SK-N-SH (cell line): ENCODE results near the gene TEKTIP1. TPM values are rescaled to one million over a fixed set of nuclear protein-coding genes. Genes with fewer than 3 reads are reported as not detected.

Experiments used
- CTCF ChIA-PET: fragments of 300-600, 350-600 bp; formaldehyde crosslinking; extraction: SDS; loops from one replicate; lab custom pipeline; 2021; lab: Yijun Ruan, JAX
- POLR2A ChIA-PET: fragments of 350-600 bp; sonication (Branson Sonifier 250); formaldehyde crosslinking; extraction: SDS; loops from one replicate; lab custom pipeline; 2020; ENCODE audit warnings: antibody characterized with exemption, inconsistent platforms; lab: Yijun Ruan, JAX
- DNase-seq: peaks from one replicate; pipeline ENCODE4 v3.0.0; 2012
- H2AFZ ChIP-seq: fragments of 200-600 bp; sonication (generic); 2 replicates; pipeline ENCODE4 v1.8.1; 2016; ENCODE audit warnings: antibody characterized with exemption, mild to moderate bottlenecking, low read depth
- H3F3A ChIP-seq: fragments of 200-600 bp; sonication (generic); replicated peaks from 2 replicates; pipeline ENCODE3; 2016; ENCODE audit warnings: antibody characterized with exemption, mild to moderate bottlenecking; ENCODE audit not compliant: insufficient read depth
- H3K27ac ChIP-seq, 2 experiments: fragments of 200-500 bp in 1 of 2; fragments of 200-600 bp in 1 of 2; sonication (Bioruptor generic) in 1 of 2; sonication (generic), shearing (Covaris generic) in 1 of 2; 2 replicates each; pipeline versions ENCODE4 v1.5.1 to v1.6.1; 2014 to 2016; ENCODE audit warnings: low read depth in 2 of 2, inconsistent platforms in 1 of 2, low read length in 1 of 2, mild to moderate bottlenecking in 1 of 2, mixed read lengths in 1 of 2
- H3K27me3 ChIP-seq: fragments of 200-600 bp; sonication (generic), shearing (Covaris generic); 2 replicates; pipeline ENCODE4 v1.6.1; 2016; ENCODE audit warnings: mixed run types; ENCODE audit not compliant: insufficient read depth
- H3K36me3 ChIP-seq, 2 experiments: fragments of 200-500 bp in 1 of 2; fragments of 200-600 bp in 1 of 2; sonication (Bioruptor generic) in 1 of 2; sonication (generic) in 1 of 2; replicated peaks in 1 of 2; 2 replicates each; pipeline versions ENCODE3 to v1.5.1; 2014 to 2016; ENCODE audit warnings: low read length in 1 of 2, mild to moderate bottlenecking in 1 of 2; ENCODE audit not compliant: insufficient read depth in 2 of 2, control insufficient read depth in 1 of 2
- H3K4me1 ChIP-seq, 2 experiments: fragments of 200-500 bp in 1 of 2; fragments of 200-600 bp in 1 of 2; sonication (Bioruptor generic) in 1 of 2; sonication (generic), shearing (Covaris generic) in 1 of 2; 2 replicates each; pipeline versions ENCODE4 v1.5.1 to v1.6.1; 2014 to 2016; ENCODE audit warnings: low read depth in 1 of 2, low read length in 1 of 2, mixed run types in 1 of 2; ENCODE audit not compliant: insufficient read depth in 2 of 2, control insufficient read depth in 1 of 2
- H3K4me2 ChIP-seq: fragments of 200-600 bp; sonication (generic), shearing (Covaris generic); 2 replicates; pipeline ENCODE4 v1.6.1; 2017; ENCODE audit warnings: mixed run types
- H3K4me3 ChIP-seq, 2 experiments: fragments of 200-500 bp in 1 of 2; fragments of 200-600 bp in 1 of 2; sonication (Bioruptor generic) in 1 of 2; sonication (generic), shearing (Covaris generic) in 1 of 2; 2 replicates each; pipeline versions ENCODE4 v1.5.1 to v1.8.1; 2014 to 2016; ENCODE audit warnings: low read depth in 2 of 2, inconsistent platforms in 1 of 2, low read length in 1 of 2, mild to moderate bottlenecking in 1 of 2, mixed read lengths in 1 of 2, moderate library complexity in 1 of 2
- H3K79me2 ChIP-seq: fragments of 200-600 bp; sonication (generic); 2 replicates; pipeline ENCODE4 v1.8.1; 2017; ENCODE audit warnings: mild to moderate bottlenecking; ENCODE audit not compliant: insufficient read depth
- H3K9ac ChIP-seq: fragments of 200-600 bp; sonication (generic); 2 replicates; pipeline ENCODE4 v1.6.1; 2017; ENCODE audit warnings: mixed run types
- H3K9me2 ChIP-seq: fragments of 200-600 bp; sonication (generic); 2 replicates; pipeline ENCODE4 v1.6.1; 2017; ENCODE audit warnings: mixed run types
- H3K9me3 ChIP-seq: fragments of 200-600 bp; sonication (generic); 2 replicates; pipeline ENCODE4 v1.6.1; 2017; ENCODE audit warnings: mixed run types, mild to moderate bottlenecking, moderate library complexity
- H4K20me1 ChIP-seq: fragments of 200-600 bp; sonication (generic); 2 replicates; pipeline ENCODE4 v1.6.1; 2017; ENCODE audit warnings: mild to moderate bottlenecking, mixed run types; ENCODE audit not compliant: insufficient read depth
- ELF1 ChIP-seq: IDR thresholded peaks from 2 replicates; pipeline ENCODE4 v1.4.0; 2012
- EZH2phosphoT487 ChIP-seq: fragments of 200-600 bp; sonication (generic); IDR thresholded peaks from 2 replicates; pipeline ENCODE4 v1.6.1; 2017; ENCODE audit warnings: low read depth, mixed run types, mild to moderate bottlenecking, antibody characterized with exemption, moderate library complexity, borderline replicate concordance
- FOXJ3 ChIP-seq: sonication (generic); formaldehyde crosslinking; IDR thresholded peaks from 2 replicates; pipeline ENCODE4 v1.5.1; 2020; ENCODE audit warnings: mild to moderate bottlenecking, missing genetic modification reagents
- FOXM1 ChIP-seq: IDR thresholded peaks from 2 replicates; pipeline ENCODE4 v1.4.0; 2012; ENCODE audit warnings: low read depth, mild to moderate bottlenecking
- GABPA ChIP-seq: IDR thresholded peaks from 2 replicates; pipeline ENCODE4 v1.4.0; 2012; ENCODE audit warnings: low read depth, mild to moderate bottlenecking
- GATA2 ChIP-seq: sonication (generic); formaldehyde crosslinking; IDR thresholded peaks from 2 replicates; pipeline ENCODE4 v1.5.0; 2020; ENCODE audit warnings: mild to moderate bottlenecking, missing genetic modification reagents
- MXI1 ChIP-seq: IDR thresholded peaks from 2 replicates; pipeline ENCODE4 v1.6.1; 2012; ENCODE audit warnings: mild to moderate bottlenecking, low read depth, low read length, improper control_type of control experiment
- NFIC ChIP-seq: IDR thresholded peaks from 2 replicates; pipeline ENCODE4 v1.4.0; 2012; ENCODE audit warnings: borderline replicate concordance
- POLR2AphosphoS5 ChIP-seq: IDR thresholded peaks from 2 replicates; pipeline ENCODE4 v1.6.1; 2012; ENCODE audit warnings: low read depth, low read length
- RFX5 ChIP-seq: IDR thresholded peaks from 2 replicates; pipeline ENCODE4 v1.6.1; 2012; ENCODE audit warnings: mild to moderate bottlenecking, improper control_type of control experiment, low read length
- SMC3 ChIP-seq: IDR thresholded peaks from 2 replicates; pipeline ENCODE4 v1.6.1; 2012; ENCODE audit warnings: low read depth, low read length, improper control_type of control experiment
- TAF1 ChIP-seq: IDR thresholded peaks from 2 replicates; pipeline ENCODE4 v1.6.1; 2012; ENCODE audit warnings: low read depth, mild to moderate bottlenecking, low read length, moderate library complexity, borderline replicate concordance
- WGBS: methylation state at CpG from one replicate; pipeline ENCODE4 v1.1.6; 2017; ENCODE audit warnings: low lambda C conversion rate; 5-methylcytosine and 5-hydroxymethylcytosine counted together
- polyA plus RNA-seq, 3 experiments: library from polyadenylated mRNA; depleted of rRNA; stranded (reverse); fragments of >200 nt; gene quantifications; 2 replicates each; pipeline ENCODE4 v1.2.3, GENCODE V29; 2012
- TF ChIP-seq, protein P1 (sequence below): fragments of 150-350 bp; IDR thresholded peaks from 2 replicates; pipeline ENCODE4 v1.6.1; 2017; ENCODE audit warnings: antibody characterized with exemption, low read length, low read depth, borderline replicate concordance
- TF ChIP-seq, protein P2 (sequence below): IDR thresholded peaks from 2 replicates; pipeline ENCODE4 v1.6.1; 2012; ENCODE audit warnings: mild to moderate bottlenecking, low read depth, low read length, moderate library complexity
- TF ChIP-seq, protein P3 (sequence below): IDR thresholded peaks from 2 replicates; pipeline ENCODE4 v1.4.0; 2012; ENCODE audit warnings: low read depth, borderline replicate concordance

Gene TEKTIP1
- polyA plus RNA-seq, 1 of the 3 experiments (the other 2 are of a cell fraction) = 0.12 TPM

DNA sequence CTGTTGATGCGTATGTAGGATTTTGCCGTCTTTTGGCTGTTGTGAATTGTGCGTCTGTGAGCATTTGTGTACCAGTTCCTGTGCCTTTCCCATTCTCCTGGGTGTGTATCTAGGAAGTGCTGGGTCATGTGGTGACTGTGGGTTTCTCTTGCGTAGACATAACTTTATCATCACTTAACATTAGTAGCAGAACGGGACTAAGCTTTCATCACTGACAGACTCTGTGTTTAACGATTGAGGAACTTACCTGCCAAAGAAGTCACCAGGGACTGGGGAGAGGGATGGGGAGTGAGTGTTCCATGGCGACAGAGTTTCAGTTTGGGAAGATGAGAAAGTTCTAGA, 17.9 kb upstream of the TEKTIP1 start:
- H3K4me1 ChIP-seq = peaks cover 0 to 20% of the 10 kb centered on the region in 2 experiments; a peak in 1 of 4 replicates
- no peak overlapping the region for H2AFZ ChIP-seq
- H3K79me2 ChIP-seq = peaks cover 79% of the 10 kb centered on the region
- peaks cover 7 to 27% of the 10 kb centered on the region in 2 experiments for H3K36me3 ChIP-seq
- H3F3A ChIP-seq = no peaks in the 10 kb centered on the region
- ChIA-PET CTCF (no interaction called here), POLR2A (no interaction called here)
- no peak overlapping the region for H3K4me3 ChIP-seq
- H3K27me3 ChIP-seq = no peaks in the 10 kb centered on the region
- no peak overlapping the region for H3K4me2 ChIP-seq
- H4K20me1 ChIP-seq = peaks cover 73% of the 10 kb centered on the region
- no peak overlapping the region; a peak in 1 of 4 replicates for H3K27ac ChIP-seq
- H3K9me3 ChIP-seq = no peaks in the 10 kb centered on the region
- H3K9me2 ChIP-seq = no peaks in the 10 kb centered on the region
- no peak overlapping the region for H3K9ac ChIP-seq
- 89% methylated on average over 7 of the region's 7 CpGs for WGBS
- DNase-seq = no peak
- TF ChIP-seq GABPA (no peak), GATA2 (CRISPR knock-in tag) (no peak), NFIC (no peak), FOXJ3 (CRISPR knock-in tag) (no peak), MXI1 (no peak), ELF1 (no peak), EZH2phosphoT487 (no peak), SMC3 (no peak), RFX5 (no peak), TAF1 (no peak), FOXM1 (no peak), POLR2AphosphoS5 (no peak)
- TF ChIP-seq, protein P1, sequence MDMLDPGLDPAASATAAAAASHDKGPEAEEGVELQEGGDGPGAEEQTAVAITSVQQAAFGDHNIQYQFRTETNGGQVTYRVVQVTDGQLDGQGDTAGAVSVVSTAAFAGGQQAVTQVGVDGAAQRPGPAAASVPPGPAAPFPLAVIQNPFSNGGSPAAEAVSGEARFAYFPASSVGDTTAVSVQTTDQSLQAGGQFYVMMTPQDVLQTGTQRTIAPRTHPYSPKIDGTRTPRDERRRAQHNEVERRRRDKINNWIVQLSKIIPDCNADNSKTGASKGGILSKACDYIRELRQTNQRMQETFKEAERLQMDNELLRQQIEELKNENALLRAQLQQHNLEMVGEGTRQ = no peak
- TF ChIP-seq, protein P2, sequence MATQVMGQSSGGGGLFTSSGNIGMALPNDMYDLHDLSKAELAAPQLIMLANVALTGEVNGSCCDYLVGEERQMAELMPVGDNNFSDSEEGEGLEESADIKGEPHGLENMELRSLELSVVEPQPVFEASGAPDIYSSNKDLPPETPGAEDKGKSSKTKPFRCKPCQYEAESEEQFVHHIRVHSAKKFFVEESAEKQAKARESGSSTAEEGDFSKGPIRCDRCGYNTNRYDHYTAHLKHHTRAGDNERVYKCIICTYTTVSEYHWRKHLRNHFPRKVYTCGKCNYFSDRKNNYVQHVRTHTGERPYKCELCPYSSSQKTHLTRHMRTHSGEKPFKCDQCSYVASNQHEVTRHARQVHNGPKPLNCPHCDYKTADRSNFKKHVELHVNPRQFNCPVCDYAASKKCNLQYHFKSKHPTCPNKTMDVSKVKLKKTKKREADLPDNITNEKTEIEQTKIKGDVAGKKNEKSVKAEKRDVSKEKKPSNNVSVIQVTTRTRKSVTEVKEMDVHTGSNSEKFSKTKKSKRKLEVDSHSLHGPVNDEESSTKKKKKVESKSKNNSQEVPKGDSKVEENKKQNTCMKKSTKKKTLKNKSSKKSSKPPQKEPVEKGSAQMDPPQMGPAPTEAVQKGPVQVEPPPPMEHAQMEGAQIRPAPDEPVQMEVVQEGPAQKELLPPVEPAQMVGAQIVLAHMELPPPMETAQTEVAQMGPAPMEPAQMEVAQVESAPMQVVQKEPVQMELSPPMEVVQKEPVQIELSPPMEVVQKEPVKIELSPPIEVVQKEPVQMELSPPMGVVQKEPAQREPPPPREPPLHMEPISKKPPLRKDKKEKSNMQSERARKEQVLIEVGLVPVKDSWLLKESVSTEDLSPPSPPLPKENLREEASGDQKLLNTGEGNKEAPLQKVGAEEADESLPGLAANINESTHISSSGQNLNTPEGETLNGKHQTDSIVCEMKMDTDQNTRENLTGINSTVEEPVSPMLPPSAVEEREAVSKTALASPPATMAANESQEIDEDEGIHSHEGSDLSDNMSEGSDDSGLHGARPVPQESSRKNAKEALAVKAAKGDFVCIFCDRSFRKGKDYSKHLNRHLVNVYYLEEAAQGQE = no peak
- TF ChIP-seq, protein P3, sequence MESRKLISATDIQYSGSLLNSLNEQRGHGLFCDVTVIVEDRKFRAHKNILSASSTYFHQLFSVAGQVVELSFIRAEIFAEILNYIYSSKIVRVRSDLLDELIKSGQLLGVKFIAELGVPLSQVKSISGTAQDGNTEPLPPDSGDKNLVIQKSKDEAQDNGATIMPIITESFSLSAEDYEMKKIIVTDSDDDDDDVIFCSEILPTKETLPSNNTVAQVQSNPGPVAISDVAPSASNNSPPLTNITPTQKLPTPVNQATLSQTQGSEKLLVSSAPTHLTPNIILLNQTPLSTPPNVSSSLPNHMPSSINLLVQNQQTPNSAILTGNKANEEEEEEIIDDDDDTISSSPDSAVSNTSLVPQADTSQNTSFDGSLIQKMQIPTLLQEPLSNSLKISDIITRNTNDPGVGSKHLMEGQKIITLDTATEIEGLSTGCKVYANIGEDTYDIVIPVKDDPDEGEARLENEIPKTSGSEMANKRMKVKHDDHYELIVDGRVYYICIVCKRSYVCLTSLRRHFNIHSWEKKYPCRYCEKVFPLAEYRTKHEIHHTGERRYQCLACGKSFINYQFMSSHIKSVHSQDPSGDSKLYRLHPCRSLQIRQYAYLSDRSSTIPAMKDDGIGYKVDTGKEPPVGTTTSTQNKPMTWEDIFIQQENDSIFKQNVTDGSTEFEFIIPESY = no peak
